Limb (tissue), 2 donors: ENCODE results near the gene SLCO4A1.
A peak's percentile ranks its signal among the peaks of the same experiment; 100 is the strongest.

Source experiments
- DNase-seq, 2 donors: peaks; one replicate each; pipeline ENCODE4 v3.0.0-alpha.2; 2016; ENCODE audit errors: extremely low spot score in 2 of 2

Gene SLCO4A1

GRCh38 chr20:62684981-62685380 lies 42.7 kb downstream of the SLCO4A1 start:
- no peak for DNase-seq

DNA sequence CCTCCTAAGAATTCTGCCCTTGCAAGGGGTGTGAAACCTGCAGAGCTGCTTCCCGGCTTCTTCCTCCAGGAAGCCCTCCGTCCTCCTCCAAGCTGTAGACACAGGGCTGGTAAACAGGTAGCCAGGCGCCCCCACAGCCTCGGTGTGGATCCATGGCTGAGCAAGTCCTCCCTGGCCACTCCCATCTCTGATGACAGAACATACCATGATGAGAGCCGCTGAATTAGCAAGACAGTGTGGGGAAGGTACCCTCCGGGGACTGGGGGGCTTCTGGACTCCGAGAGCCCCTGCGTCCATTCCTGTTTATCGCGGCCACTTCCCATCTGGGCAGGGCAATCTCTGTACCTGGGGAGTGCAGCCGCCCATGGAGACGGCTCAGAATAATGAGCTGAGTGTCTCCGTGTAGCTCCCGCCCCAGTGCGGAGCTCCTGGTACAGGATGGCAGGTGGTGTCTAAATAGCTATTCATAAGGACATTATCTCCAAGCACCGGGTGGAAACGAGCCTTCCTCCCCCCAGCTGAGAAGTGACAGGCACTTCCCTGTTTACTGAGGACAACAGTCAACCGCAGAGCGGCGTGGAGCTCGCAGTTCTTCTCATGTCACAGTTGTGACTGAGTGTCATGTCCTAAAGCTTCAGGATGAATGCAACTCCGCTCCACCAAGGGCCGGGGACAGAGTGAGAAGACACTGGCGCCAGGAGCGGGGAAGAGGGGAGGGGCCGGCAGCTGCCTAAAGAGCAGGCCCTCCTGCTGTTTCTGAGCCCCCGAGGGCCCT lies 43.7 kb downstream of the SLCO4A1 start:
- no peak for DNase-seq

DNA sequence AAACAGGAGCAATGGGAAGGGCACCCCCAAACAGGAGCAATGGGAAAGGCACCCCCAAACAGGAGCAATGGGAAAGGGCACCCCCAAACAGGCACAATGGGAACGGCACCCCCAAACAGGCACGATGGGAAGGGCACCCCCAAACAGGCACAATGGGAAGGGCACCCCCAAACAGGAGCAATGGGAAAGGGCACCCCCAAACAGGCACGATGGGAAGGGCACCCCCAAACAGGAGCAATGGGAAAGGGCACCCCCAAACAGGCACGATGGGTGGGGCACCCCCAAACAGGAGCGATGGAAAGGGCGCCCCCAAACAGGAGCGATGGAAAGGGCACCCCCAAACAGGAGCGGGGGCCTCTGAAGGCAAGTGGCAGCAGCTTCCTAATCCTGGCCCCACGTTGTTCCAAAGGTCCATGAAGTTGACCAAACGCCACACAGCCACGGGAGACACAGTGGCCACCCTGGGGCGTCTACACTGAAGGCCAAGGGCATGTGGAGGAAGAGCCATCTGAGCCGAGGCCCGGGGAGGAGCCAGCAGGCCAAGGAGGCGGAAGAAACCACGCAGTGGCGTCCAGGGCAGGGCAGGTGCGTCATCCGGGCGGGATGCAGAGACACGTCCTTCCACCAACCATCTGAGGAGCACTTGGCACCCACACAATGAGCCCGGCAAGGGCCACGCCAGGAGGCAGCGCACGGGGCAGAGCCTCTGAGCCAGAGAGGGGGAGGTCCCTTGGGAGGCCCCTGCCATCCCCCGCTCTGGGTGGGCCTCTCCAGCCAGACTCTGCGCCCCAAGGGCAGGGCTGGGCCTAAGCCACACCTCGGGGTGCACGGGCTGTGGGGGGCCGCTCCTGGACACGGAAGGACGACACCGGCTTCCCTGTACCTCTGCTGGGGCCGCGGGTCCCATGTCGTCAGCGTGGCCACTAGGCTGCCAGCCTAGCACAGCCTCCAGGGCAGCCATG lies 44.8 kb downstream of the SLCO4A1 start:
- no peak for DNase-seq

DNA sequence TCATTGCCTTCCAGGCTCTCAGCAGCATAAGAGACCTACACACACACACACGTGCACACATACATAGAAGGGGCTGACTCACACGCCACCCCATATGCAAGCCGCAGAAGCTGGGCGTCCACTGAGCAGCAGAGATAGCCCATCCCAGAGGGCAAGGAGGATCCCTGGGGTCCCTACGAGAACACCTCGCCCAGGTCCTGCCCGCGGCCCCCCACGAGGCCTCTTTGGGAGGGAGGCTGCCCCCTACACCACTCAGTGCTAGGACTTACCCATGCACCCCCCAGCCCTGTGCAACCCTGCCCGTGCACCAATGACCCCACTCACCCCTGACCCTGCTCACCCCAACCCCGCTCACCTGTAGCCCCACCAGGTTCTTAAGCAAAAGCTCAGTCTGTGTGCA lies 45.8 kb downstream of the SLCO4A1 start:
- DNase-seq = no peak

GRCh38 chr20:62688855-62689460 lies 46.7 kb downstream of the SLCO4A1 start:
- DNase-seq = no peak

DNA sequence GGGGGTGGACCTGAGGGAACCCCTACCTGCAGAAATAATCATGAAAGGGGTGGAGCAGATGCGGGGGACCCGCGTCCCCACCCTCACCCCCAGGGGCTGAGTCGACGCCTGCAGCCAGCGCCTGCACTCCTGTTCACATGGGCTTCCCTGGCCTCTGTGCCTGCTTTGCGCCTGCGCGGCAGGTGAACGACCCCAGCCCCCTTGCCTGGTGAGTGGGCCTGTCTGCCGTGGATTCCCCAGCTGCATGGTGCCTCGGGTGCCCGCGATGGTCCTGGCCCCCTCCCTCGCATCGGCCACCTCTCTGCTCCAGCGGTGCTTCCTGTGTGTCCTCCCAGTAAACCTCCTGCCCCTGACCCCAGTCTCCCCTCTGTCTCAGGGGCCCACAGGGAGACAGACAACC lies 47.6 kb downstream of the SLCO4A1 start:
- no peak for DNase-seq

DNA sequence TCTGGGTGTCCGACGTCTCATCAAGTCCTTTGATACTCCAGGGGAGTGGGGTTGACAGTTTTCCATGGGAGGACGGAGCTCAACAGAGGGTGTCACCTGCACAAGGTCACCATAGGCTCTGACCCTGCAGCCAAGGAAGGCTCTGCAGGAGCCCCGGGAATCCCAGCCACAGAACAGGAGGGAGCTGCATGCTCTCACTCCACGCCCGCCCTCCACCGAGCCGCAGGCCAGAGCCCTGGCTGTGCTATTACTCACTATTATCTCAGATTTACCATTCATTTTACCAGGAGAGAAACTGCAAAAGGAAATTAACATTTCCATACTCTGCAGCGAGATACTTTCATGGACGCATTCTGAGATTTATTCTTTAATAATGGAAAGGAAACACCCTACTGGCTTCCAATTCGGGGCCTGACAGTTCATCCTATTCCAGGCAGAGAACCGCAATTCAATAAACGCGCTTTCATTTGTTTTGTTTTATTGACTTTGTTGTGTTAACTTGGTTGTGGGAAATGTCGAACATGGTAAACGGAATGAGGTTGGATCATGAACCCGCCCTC lies 48.0 kb downstream of the SLCO4A1 start:
- DNase-seq = no peak

DNA sequence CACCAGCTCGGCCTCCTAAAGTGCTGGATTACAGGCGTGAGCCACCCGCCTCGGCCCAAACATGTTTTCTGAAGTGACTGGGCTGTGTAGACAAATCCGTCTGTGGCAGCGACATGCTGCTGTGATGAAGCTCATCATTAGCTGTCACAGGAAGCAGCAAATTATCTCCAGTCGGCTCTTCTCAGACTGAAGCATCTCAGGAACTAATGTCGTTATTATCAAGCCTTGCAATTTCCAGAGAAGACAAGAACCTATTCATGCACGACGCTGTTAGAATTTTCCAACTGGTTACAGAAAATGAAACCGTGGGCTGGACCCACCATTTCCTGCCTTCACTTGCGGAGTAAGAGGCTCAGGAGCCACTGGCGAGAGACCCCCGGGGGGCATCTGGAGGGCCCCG lies 49.2 kb downstream of the SLCO4A1 start:
- DNase-seq = no peak

- peak in 1 of 2 donors; percentile 55 for DNase-seq
These were observed 49.9 kb downstream of the SLCO4A1 start for GRCh38 chr20:62692176-62692575.

- no peak for DNase-seq
These were observed 50.7 kb downstream of the SLCO4A1 start for GRCh38 chr20:62692801-62693523.

DNA sequence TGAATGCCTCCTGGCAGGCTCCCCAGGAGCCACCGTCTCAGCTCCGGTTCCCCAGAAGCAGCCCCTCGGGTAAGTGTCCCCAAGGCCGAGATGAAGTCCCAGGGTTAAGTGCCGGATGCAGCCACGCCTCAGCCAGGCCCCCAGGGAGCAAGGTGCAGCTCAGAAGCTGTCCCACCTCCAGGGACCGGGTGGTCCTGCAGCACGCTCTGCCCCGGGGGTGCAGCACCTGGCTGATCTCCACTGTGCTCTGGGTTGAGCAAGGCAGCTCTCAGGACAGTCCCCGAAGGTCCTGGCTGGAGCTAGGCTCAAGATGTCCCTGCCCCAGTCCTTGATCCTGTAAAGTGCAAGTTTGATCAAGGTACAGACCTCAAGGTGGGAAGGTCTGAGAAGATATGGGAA lies 51.2 kb downstream of the SLCO4A1 start:
- DNase-seq = no peak

DNA sequence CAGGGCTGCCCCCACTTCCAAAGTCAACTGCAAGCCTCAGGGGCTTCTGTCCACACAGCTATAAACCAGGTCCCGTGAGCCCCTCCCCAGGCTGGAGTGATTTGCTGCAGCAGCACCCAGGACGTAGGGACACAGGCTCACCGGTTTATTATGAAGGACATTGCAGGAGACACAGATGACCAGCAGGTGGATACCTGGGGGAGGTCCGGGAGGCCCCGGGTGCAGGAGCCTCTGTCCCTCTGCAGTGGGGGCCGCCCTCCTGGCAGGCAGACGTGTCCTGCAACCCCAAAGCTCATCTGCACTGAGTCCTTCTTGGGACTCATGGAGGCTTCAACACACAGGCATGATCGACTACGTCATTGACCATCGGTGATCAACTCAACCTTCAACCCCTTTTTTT lies 51.8 kb downstream of the SLCO4A1 start:
- DNase-seq = no peak

DNA sequence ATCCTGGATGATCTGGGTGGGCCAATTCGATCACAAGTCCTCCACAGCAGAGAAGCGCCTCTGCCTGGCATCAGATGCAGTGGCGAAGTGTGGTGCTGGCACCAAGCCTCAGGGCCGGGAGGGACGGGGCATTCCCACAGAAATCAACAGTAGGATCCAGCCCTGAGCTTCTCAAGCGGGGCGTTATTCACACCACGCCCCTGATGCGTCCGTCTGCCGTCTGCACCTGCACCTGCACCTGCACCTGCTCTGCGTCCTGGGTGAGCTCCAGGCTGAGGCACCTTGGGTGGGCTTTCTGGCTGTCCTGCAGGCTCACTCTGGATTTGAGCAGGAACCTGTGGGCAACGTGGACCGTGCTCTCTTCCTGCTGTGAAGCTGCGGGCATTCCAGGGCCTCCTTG lies 52.6 kb downstream of the SLCO4A1 start:
- no peak for DNase-seq

DNA sequence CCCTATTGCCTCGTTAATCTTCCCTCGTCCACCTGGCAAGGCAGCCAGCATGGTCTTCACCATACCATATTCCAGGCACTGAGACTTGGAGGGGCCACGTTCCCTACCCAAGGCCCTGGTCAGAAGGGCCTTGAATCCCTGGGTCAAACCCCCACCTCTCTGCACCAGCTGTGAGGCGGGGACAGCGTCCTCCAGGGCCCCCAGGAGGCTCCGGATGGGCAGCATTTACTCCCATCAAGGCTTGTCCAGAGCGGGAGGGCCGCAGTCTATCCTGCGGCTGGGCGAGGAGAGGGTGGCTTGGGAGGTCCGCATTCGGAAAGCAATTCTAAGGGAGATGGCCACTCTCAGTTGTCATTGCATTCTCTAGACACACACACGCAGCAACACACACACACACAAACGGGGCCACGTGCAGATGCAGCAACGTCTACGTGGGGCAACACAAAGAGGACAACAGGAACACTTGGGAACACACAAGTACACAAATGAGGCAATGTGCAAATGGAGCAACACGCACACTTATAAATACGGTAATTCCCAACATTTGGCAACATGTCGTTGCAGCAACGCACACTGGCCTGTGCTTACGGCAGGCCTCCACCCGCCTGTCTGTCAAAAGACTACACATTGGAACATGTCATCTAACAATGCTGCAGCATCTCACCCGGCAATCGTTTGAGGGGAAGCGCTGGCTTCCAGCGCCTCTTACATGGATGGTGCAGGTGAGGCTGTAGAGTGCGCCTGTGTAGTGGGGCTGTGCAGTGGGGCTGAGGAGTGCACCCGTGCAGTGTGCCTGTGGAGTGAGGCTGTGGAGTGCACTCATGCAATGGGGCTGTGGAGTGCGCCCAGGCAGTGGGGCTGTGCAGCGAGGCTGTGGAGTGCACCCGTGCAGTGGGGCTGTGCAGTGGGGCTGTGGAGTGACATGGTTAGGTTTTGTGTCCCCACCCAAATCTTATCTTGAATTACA lies 53.4 kb downstream of the SLCO4A1 start:
- DNase-seq = no peak

DNA sequence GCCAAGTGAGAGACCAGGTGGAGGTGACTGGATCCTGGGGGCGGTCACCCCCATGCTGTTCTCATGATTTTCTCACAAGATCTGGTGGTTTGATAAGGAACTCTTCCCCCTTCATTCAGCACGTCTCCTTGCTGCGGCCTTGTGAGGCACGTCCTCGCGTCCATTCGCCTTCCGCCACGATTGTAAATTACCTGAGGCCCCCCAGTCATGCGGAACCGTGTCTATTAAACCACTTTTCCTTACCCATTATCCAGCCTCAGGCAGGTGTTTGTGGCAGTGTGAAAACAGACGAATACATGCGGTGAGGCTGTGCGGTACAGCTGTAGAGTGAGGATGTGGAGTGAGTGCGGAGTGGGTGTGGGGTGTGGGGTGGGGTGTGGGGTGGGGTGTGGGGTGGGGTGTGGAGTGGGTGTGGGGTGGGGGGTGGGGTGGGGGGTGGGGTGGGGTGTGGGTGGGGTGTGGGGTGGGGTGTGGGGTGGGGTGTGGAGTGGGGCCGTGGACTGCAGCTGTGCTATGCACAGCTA lies 54.2 kb downstream of the SLCO4A1 start:
- no peak for DNase-seq

DNA sequence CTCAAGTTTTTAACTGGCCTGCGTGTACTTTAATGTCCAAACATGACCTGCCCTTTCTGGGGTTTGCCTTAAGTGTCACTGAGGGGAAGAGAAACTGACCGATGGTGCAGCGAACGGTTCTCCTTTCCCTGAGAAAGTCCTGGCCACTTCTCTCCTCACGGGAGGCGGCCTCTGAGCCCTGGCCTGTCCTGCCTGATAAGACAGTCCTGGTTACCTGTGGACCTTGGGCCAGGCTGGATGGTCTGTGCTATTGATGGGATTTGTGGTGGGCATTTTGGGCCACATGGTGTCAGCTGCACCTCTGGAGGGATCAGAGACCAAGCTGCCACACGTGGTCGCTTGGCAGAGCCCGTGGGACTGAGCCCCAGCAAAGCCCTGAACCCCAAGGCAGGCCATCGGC lies 54.7 kb downstream of the SLCO4A1 start:
- no peak for DNase-seq

DNA sequence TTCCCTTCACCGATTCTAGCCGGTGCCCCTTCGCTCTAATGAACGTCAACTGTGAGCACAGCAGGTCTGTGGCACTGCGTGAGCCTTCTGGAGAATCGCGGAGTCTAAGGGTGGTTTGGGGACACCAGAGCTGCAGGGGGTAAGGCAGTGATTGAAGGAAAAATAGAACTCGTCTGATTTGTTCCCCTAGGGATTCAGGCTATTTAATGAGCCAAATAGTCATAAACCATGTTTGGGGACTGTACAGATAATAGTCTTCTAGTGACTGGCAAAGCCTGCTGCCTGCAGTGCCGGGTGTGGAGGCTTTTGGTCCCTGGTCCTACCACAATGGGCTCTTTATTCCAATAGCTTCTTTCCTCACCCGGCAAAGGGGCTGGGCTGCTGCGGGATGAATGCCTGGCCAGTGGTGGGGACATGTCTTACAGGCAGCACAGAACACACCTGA lies 55.2 kb downstream of the SLCO4A1 start:
- DNase-seq = no peak

- DNase-seq = no peak
These were observed 55.9 kb downstream of the SLCO4A1 start for GRCh38 chr20:62698231-62698630.

GRCh38 chr20:62699296-62699695 lies 57.0 kb downstream of the SLCO4A1 start:
- no peak for DNase-seq

GRCh38 chr20:62699741-62700140 lies 57.4 kb downstream of the SLCO4A1 start:
- no peak for DNase-seq
